HG02981 (cell line): Measurements from ENCODE around the gene SLC6A9.

ENCODE experiments used
- ATAC-seq: cut with Tn5 transposase; IDR thresholded peaks from one replicate; pipeline ENCODE4 v1.9.1; 2021; ENCODE audit warnings: mild to moderate bottlenecking, moderate library complexity; ENCODE audit not compliant: unreplicated experiment

SLC6A9 gene

DNA sequence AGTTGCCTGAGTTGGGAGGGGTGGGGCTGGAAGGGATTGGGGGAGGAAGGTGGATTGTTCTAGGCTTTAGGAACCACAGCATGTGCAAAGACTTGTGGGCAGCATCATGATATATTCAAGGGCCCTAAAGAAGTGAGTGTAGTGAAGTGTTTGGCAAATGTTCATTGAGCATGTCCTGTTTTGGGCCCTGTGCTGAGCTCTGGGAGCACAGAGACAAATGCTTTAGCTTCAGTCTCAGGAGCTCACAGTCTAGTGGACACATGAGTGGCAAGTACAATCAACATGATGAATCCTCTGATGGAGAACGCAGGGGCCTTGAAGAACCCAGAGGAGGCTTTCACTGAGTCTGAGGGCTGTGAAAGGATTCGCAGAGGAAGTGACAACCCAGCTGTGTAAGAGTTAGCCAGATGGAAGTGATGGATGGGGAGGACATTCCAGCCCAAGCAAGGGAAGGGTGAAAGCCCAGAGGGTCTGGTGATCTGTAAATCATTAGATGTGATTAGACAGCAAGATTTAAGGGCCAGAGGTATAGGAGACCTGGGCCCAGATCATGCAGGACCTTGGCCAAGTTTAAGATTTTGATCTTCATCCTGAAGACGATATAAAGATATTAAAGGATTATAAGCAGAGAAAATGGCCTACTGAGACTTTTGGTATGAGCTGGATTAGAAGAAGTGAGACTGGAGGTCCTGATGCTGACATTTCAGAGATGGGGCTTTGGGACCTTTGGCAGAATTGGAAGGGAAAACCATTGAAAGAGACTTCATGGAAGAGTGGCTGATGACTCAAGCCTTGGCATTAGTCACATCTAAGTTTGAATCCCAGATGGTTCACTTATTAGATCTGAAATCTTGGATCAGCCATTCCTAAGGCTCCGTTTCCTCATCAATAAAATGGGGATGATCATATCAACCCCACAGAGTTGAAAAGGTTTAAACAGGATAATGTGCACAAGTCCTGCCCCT, 80.0 kb downstream of the SLC6A9 start:
- ATAC-seq: no peak

DNA sequence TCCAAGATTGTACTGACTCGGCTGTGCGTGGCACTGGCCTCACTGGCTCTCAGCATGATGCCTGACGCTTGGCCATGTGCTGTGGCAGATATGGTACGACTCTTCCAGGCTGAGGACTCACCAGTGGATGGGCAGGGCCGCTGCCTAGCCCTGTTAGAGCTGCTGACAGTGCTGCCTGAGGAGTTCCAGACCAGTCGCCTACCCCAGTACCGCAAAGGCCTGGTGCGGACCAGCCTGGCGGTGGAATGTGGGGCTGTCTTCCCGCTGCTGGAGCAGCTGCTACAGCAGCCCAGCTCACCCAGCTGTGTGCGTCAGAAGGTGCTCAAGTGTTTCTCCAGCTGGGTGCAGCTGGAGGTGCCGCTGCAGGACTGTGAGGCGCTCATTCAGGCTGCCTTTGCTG, 81.6 kb downstream of the SLC6A9 start:
- no peak for ATAC-seq

DNA sequence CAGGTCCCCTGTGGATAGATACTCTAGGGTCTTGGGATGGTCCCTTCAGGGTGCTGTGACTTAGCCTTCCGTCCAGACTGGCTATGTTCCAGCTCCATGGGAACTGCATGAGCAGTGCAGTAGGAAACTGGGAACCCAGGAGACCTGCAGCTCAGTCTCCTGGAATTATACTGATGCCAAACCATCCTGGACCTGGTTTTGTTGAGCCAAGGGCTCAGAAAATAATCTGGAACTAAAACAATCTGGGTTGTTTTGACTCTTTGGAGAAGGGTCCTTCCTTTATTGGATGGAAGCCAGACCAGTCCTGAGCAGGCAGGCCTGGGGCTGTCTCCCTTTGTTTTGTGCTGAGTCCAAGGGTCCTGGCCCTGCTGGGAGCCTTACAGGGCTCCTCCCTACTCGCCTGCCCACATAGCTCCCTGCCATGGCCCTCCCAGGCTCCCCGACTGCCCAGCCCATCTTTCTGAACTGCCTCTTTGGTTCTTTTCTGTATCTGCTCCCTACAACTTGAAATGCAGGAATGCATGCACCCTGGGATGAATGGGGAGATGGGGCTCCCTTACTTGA, 83.3 kb downstream of the SLC6A9 start:
- no peak for ATAC-seq

DNA sequence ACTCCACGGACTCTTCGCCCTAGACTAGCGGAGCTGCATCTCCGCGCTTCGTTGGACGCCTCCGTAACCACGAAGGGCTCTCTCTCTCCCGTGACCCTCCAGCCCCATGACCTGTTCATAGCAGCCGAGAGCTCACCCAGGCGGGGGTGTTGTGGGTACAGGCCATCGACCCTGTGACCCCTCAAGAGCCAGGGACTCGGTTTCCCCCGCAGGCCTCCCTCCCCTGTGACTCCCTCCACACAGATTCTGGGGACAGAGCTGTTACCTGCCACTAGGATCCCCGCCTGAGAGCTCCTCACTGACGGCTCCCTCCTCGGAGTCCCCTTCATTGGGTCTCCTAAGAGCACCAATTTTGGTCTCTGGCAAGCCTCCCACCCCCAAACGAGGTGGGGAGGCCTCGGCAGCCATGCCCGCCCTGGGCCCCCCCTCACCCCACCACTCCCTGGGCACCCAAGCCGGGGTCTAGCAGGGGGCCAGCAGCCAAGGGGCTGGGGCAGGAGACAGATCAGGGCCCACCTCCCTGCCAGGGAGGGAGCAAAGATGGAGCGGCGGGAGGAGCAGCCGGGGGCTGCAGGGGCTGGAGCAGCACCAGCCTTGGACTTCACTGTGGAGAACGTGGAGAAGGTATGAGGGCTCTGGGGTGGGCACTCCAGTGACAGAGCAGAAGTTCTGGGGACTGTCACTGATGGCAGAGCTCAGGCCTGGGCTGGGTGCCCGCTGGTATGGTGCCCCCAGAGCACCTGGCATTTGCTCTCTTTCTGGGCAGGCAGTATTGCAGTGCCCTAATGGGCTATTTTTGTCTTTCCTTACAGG, 84.0 kb downstream of the SLC6A9 start:
- ATAC-seq: no peak
